WTC11 (cell line): ENCODE measurements around the gene UBXN10.
A peak's percentile ranks its signal among the peaks of the same experiment; 100 is the strongest.

ENCODE experiments used
- TF ChIP-seq, protein P1 (sequence below): fragments of 200-600 bp; IDR thresholded peaks from 2 replicates; pipeline ENCODE4 v1.8.0; 2022; ENCODE audit warnings: antibody characterized with exemption
- TF ChIP-seq, protein P2 (sequence below): sonication (generic); formaldehyde crosslinking; IDR thresholded peaks from 2 replicates; pipeline ENCODE4 v1.8.1; 2023; ENCODE audit warnings: mild to moderate bottlenecking, moderate library complexity, missing genetic modification reagents

DNA sequence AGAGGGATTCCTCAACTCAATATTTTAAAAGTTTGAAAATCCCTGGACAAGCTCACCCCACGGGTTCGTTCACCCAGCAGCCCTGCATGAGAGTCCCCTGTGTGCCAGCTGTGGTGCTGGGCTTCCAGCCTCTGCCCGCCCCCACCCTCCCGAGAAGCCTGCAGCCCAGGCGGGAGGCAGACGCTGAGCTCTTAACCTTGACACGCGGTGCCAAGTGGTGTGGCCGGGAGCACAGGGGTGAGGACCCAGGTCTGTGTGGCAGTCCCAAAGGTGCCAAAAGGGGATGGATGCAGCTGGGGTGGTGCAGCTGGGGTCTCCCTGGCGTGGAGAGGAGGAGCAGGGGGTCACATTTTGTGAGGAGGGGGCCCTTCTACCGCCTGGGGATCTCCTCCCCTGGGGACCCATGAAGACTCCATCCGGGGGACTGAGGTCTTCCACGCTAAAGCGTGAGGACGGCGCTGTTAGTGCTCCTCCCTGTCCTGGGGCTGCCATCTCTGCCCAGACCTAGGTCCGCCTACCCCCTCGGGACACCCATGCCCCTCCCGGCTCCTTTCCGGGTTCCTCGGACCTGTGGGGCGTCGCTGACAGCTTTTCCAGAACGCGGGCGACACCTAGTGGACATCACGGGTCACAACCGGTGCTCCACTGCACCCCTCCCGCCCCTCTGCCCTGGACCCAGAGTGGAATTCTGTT, 33.8 kb upstream of the UBXN10 start:
- TF ChIP-seq, protein P1, sequence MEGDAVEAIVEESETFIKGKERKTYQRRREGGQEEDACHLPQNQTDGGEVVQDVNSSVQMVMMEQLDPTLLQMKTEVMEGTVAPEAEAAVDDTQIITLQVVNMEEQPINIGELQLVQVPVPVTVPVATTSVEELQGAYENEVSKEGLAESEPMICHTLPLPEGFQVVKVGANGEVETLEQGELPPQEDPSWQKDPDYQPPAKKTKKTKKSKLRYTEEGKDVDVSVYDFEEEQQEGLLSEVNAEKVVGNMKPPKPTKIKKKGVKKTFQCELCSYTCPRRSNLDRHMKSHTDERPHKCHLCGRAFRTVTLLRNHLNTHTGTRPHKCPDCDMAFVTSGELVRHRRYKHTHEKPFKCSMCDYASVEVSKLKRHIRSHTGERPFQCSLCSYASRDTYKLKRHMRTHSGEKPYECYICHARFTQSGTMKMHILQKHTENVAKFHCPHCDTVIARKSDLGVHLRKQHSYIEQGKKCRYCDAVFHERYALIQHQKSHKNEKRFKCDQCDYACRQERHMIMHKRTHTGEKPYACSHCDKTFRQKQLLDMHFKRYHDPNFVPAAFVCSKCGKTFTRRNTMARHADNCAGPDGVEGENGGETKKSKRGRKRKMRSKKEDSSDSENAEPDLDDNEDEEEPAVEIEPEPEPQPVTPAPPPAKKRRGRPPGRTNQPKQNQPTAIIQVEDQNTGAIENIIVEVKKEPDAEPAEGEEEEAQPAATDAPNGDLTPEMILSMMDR, result peak; percentile 88
- TF ChIP-seq, protein P2, sequence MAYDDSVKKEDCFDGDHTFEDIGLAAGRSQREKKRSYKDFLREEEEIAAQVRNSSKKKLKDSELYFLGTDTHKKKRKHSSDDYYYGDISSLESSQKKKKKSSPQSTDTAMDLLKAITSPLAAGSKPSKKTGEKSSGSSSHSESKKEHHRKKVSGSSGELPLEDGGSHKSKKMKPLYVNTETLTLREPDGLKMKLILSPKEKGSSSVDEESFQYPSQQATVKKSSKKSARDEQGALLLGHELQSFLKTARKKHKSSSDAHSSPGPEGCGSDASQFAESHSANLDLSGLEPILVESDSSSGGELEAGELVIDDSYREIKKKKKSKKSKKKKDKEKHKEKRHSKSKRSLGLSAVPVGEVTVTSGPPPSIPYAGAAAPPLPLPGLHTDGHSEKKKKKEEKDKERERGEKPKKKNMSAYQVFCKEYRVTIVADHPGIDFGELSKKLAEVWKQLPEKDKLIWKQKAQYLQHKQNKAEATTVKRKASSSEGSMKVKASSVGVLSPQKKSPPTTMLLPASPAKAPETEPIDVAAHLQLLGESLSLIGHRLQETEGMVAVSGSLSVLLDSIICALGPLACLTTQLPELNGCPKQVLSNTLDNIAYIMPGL, result no peak
